TTC549 (cell line): Measurements from ENCODE around the gene EPHB4.
"Not testable (repeated sequence)": the region's sequence is repeated elsewhere in the genome, so short reads cannot be mapped to it uniquely, and the experiment has no call there.

ENCODE experiments used
- FAIRE-seq: peaks from 2 replicates; lab custom pipeline; 2012; peaks lifted over from hg19 to GRCh38; lab: Jason Lieb, UNC

EPHB4 gene

DNA sequence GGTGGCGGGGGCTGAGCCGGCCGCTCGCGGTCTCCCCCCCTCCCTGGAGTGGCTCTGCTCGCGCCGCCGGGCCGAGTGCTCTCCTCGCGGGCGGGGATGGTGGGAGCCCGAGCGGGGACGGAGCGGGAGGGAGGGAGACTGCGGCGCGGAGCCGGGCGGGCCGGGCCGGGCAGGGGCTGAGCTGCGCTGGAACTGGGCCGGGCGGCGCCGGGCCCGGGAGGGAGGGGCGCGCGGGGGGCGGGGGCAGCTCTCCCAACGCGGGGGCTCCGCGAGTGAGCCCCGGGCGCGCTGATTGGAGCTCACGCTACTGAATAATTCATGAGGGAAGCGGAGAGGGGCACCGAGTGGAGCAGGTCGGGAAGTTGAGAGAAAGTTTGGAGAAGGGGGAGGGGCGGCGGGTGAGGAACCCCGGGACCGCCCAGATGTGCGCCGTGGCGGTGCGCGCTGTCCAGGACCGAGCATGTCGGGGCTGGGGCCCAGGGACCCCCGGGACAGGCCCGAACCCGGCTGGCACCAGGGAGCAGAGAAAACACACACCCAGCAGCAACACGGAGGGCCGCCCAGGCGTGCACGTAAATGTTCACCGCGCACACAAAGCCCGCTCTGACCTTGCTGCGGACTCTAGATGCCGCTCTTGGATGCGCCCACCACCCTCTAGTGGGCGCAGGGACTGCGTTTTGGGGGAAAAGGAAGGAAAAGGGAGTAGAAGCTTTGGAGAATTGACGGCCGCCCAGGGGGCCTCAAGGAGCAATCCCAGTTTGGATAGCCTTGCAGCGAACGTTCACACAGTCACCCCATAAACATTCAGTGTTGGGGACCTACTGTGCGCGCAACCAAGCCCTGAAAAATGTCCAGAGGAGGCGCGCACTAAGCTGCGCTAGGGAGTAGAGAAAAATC is at the start of gene EPHB4:
TSS of gene EPHB4 (minus strand) at position 194 of the 897 bp plus-strand sequence. CDS start 493 bp downstream, outside the sequence.
- no peak for FAIRE-seq

DNA sequence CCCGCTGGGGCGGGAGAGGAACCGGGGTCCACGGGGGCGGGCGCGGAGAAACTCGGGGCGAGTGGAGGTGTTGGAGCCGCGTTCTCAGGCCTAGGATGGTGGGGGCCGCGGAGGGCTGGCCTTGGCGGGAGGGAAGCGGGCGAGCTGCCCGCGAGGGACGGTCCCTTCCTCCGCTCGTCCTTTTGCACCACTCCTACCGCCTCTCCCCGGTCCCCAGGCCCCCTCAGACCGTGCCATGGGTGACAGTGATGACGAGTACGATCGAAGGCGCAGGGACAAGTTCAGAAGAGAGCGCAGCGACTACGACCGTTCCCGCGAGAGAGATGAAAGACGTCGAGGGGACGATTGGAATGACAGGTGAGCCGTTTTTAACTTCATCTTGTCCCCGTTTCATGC is 48.0 kb upstream of the EPHB4 start:
- FAIRE-seq = no peak

DNA sequence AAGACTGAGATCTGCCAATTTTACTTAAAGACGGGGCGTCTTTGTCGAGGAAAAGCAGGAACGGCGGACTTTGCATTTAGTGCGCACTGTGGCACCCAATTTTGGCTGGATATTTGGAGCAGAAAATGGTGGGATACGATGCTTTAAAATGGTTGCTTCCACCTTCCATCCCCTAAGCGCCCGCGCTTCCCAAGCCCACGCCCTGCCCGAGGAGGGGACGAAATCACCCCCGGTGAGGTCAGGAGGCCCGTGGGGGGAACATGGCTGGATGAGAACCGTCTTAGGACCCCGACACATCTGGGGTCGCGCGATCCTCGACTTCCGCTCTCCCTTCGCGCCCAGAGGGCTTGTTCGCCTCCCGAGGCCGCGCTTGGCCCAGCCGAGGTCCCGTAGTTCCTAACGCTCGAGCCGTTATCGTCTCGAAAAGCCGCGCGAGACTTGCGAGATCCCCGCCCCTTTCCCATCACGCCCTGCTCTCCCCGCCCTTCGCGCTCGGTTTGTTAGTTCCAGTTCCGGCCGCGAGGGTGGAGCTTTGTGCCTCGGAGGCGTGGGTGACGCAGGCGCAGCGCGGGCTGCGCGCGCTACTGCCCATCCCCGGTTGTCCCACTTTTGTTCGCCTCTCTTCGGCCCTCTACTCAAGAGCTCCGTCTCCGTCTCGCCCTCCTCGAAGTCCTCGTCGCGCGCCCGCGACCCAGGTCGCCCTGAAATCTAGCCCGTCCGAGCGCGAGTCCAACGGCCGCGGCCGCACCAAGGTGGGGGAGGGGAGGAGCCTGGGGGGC is 47.4 kb upstream of the EPHB4 start, which contains the start of gene SRRT:
TSS of gene SRRT (plus strand) at position 527 of the 779 bp plus-strand sequence. CDS start 488 bp downstream, outside the sequence.
- FAIRE-seq = peak; percentile 73

DNA sequence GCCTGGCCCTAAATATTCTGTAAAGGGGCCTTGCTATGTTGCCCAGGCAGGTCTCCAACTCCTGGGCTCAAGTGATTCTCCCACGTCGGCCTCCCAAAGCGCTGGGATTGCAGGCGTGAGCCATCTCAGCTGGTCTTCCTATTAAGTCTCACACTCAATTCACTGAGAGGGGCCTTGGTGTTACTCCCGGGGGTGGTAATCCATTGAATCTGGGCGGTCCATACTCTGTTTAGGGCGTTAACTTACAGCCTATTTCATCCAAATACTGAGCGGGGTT is 46.9 kb upstream of the EPHB4 start:
- FAIRE-seq = no peak

DNA sequence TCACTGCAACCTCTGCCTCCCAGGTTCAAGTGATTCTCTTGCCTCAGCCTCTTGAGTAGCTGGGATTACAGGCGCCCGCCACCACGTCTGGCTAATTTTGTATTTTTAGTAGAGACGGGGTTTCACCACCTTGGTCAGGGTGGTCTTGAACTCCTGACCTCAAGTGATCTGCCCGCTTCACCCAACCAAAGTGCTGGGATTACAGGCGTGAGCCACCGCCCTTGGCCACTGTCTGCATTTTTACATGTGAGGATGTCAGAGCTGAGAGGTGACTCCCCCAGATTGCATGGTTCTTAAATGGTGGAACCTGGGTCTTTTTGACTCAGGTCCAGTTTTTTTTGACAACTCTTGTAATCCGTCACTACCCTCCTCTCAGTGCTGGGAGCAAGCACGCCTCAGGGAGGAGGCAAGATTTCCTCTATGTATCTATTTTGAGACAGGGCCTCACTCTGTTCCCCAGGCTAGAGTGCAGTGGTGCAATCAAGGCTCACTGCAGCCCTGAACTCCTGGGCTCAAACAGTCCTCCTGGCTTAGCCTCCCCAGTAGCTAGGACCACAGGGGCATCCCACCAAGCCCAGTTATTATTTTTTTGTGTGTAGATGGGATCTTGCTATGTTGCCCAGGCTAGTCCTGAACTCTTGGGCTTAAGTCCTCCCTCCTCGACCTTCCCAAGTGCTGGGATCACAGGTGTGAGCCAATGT is 46.4 kb upstream of the EPHB4 start:
- no peak for FAIRE-seq

DNA sequence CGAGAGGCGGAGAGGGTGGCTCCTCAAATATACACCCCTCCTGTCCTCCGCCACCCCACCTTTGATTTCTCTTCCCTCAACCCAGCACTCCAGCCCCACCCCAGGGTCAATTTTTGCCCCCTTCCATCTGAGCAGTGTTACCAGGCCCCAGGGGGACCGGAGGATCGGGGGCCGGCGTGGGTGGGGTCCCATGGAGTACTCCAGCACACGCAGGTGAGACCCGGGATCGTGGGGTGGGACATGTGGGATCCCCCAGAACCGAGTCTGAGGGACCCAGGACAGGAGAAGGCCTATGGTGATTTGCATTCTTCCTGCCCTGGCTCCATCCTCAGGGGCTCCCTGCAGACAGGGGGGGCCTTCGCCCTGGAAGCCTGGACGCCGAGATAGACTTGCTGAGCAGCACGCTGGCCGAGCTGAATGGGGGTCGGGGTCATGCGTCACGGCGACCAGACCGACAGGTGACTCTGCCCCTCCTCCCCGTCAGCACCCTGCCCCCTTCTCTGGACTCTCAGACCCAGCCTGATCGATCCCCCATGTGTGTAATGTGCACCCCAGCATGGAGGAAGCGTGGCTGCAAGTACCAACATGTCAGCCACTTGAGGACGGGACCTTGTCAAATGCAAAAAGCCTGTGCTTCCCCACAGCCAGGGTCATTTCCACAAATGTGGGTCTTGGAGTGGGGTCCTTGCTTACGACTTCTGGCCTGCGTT is 40.6 kb upstream of the EPHB4 start:
- FAIRE-seq = no peak

DNA sequence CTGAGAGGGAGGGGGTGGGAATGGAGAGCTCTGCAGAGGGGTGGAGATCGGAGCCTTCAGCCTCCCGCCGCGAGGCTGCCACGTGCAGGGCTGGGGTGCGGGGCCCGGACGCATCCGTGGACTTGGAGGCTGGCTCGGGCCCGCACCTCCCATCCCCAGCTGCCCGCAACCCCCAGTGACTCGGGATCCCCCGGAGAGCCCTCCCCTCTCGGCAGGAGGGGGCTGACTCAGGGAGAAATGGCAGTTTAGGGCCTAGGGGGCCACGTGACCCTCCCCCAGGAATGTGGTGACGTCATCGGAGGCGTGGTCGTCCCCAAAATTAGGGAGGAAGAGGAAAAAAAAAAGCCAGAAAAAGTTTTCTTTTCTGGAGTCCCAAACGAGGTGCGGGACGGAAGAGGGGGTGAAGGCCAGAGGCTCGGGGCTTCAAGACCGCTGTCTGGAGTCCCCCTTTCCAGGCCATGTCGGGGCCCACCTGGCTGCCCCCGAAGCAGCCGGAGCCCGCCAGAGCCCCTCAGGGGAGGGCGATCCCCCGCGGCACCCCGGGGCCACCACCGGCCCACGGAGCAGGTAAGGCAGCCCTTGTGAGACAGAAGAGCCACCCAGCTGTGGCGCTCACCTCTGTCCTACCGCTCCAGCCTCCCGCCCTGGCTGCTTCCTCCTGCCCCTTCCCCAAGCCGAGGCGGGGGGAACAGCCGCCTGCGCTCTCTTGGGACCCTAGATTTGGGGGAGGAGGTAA is 39.9 kb upstream of the EPHB4 start, which contains the start of gene TRIP6:
TSS of gene TRIP6 (plus strand) at position 348 of the 736 bp plus-strand sequence. CDS start at position 459, 111 bp downstream.
- no peak for FAIRE-seq

DNA sequence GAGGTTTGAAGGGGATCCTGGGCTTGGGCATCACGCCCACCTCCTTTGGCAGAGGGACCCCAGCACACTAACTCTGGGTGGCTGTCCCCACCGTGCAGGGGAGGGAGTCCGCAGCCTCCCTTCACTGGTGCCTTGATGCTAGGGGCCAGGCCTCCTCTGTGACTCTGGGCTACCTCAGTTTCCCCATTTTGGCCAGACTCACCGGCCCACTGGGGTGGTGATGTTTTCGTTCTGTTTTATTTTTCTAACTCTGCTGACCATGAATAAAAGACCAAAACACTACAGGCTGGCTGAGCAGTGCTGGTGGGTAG is 39.4 kb upstream of the EPHB4 start:
- FAIRE-seq = no peak

DNA sequence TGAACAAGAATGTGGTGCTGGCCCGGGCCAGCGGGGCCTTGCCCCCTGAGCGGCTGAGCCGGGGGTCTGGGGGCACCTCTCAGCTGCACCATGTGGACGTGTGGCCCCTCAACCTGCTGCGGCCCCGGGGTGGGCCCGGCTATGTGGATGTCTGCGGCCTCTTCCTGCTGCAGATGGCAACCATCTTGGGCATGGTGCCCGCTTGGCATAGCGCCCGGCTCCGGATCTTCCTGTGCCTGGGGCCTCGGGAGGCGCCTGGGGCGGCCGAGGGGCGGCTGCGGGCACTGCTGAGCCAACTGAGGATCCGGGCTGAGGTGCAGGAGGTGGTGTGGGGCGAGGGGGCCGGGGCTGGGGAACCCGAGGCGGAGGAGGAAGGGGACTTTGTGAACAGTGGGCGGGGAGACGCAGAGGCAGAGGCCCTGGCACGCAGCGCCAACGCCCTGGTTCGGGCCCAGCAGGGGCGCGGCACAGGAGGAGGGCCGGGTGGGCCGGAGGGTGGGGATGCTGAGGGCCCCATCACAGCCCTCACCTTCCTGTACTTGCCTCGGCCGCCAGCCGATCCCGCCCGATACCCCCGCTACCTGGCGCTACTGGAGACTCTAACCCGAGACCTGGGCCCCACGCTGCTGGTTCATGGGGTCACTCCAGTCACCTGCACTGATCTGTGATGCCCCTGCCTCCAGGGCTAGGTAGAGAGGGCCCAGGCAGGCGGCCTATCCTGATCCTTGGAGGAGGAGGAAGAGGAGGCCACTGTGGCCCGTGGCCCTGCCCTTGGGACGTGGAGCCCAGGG is 38.8 kb upstream of the EPHB4 start:
- no peak for FAIRE-seq

DNA sequence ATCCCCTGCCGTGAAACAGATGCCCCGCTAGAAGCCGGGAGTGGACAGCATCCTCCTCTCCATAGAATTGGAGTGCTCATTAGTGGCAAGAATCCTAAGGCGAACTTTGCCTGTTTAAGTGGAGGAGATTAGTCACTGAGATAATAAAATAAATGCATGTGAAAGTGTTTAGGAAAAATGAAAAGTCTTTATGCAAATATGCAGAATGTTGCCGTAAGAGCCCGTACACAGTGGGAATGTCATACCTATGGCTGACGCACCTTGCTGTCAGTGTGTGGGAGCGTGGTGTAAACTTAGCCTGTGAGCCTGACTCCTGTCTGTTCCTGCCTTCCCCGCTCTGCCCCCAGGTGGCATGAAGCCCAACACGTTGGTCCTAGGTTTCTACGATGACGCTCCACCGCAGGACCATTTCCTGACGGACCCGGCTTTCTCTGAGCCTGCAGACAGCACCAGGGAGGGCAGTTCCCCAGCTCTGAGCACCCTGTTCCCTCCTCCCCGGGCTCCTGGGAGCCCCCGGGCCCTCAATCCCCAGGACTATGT is 38.1 kb upstream of the EPHB4 start:
- FAIRE-seq = no peak

DNA sequence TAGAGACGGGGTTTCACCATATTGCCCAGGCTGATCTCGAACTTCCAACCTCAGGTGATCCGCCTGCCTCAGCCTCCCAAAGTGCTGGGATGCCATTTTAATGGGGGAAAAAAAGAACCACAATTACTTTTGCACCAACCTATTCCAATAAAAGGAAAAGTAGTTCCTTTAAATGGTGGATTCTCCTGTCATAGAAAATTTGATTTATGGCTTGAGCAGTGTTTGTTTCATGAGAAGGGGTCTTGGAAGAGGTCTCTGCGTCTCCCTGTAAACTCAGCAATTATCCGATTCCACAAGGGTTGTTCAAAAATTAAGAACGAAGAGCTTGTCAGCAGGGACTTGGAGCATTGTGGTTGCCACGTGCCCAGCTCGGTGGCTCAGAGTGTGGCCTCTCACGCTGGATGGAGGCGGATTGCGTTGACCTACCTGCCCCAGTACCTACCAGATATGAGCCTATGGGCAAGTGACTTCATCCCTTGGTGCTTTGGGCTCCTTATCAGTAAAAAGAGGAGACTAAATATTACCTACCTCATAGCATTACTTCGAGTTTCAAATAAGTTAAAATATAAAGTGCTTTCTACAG is 37.0 kb upstream of the EPHB4 start:
- FAIRE-seq = no peak

DNA sequence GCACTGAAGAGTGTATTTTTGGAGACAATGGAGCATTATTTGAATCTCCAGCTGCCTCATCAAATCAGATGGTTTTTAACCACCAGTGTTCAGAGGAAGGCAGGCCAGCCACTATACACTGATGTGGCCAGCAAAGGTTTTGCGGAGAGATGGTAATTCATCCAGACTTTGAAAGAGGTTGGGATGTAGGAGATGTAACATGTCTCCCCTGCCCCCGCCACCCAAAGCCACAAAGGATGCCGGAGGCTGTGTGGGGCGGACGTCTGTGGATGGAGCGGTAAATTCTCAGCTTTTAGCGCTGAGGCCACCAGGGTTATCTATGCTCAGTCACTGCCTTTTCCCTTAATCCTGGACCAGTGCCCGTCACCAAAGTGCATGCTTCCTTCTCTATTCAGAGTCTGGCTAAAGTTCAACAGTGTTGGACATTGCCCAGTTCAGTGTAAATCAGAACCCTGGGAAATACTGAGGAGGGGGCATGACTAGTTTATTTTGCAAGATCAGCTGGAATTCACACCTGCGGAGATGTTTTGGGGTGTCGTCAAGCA is 36.2 kb upstream of the EPHB4 start:
- FAIRE-seq = no peak

DNA sequence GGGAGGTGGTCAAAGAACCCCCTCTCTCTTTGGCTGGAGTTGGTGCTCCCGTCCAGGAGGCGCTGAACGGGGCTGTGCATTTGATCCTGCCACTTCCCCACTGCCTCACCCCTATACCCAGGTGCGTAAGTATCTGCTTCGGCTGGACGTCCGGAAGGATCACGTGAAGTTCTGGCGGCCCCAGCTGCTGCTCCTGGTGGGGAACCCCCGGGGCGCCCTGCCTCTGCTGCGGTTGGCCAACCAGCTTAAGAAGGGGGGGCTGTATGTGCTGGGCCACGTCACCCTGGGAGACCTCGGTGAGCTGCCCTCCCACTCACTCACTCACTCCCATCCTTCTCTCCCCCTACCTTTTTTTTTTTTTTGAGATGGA is 34.3 kb upstream of the EPHB4 start:
- no peak for FAIRE-seq

DNA sequence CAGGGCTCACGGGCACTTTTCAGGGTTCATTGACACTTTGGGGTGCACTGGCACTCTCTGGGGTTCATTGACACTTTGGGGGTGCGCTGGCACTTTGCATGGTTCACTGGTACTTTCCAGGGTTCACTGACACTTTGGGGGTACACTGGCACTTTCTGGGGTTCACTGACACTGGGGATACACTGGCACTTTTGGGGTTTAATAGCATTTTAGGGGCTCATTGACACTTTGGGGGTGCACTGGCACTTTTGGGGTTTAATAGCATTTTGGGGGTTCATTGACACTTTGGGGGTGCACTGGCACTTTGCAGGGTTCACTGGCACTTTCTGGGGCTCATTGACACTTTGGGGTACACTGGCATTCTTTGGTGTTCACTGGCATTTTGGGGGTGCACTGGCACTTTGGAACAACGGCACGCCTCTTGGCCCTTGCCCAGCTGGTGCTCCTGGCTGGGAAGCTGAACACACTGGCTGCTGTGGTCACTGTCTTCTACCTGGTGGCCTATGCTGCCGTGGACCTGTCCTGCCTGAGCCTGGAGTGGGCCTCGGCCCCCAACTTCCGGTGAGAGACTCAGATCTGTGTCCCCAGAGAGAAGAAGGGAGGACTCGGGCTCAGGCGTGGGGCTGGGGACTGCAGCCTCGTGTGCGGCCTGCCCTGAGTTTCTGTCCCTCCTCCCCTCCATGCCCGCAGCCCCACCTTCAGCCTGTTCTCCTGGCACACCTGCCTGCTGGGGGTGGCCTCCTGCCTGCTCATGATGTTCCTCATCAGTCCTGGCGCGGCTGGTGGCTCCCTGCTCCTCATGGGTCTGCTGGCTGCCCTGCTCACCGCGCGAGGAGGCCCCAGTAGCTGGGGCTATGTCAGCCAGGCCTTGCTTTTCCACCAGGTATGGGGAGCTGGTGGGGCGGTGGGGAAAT is 33.6 kb upstream of the EPHB4 start:
- no peak for FAIRE-seq

DNA sequence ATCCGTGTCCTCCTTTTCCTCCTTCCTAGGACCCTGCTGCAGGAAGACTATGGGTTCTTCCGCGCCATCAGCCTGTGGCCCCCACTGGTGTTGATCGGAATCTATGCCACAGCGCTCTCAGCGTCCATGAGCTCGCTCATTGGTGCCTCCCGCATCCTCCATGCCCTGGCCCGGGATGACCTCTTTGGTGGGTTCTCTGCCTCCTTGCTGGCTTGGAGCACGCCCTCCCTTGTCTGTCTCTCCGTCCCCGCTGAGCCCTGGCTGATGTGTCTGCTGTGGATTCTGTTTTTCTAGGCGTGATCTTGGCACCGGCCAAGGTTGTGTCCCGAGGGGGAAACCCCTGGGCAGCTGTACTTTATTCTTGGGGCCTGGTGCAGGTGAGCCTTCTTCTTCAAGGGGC is 32.5 kb upstream of the EPHB4 start:
- FAIRE-seq = no peak

DNA sequence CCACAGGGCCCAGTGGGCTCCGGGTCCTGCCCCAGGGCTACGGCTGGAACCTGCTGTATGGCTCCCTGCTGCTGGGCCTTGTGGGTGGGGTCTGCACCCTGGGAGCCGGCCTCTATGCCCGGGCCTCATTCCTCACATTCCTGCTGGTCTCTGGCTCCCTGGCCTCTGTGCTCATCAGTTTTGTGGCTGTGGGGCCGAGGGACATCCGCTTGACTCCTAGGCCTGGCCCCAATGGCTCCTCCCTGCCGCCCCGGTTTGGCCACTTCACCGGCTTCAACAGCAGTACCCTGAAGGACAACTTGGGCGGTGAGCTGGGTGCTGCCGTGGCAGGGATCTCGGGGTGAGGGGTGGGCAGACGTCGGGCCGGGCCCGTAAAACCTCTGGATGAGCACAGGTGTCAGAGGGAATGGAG is 29.6 kb upstream of the EPHB4 start:
- FAIRE-seq = no peak

DNA sequence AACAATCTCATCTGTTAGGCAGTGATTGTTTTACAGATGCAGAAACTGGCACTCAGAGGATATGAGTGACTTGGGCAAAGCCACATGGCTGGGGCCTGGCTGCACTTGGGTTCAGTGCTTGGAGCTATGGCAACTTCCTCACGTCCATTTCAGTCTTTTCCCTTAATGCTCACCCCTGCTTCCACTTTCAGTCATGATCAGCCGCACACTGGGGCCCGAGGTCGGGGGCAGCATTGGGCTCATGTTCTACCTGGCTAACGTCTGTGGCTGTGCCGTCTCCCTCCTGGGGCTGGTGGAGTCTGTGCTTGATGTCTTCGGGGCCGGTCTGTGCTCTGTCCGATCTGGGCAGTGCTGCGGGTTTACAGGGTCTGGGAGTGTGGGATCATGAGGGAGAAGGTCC is 28.2 kb upstream of the EPHB4 start:
- no peak for FAIRE-seq

DNA sequence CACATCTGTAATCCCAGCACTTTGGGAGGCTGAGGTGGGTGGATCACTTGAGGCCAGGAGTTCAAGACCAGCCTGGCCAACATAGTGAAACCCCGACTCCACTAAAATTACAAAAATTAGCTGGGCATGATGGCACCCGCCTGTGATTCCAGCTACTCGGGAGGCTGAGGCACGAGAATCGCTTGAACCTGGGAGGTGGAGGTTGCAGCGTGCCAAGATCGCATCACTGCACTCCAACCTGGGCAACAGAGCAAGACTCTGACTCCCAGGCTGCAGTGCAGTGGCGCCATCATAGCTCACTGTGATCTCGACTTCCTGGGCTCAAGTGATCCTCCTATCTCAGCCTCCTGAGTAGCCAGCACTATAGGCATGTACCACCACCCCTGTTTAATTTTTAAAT is 27.6 kb upstream of the EPHB4 start:
- FAIRE-seq = not testable (repeated sequence)
